A549 (cell line): ENCODE measurements around the gene LIN9. TPM values are rescaled to one million over a fixed set of nuclear protein-coding genes. Genes with fewer than 3 reads are reported as not detected.

Experiments
- ATAC-seq, 2 experiments: fragments of 200-7000 bp in 1 of 2; fragments of >200 bp in 1 of 2; cut with Nextera tagmentation in 1 of 2; cut with Tn5 transposase in 1 of 2; 3 replicates each; pipeline versions ENCODE4 v1.8.0 to v1.9.1; 2018 to 2020; ENCODE audit warnings: mild to moderate bottlenecking in 1 of 2, moderate library complexity in 1 of 2
- CTCF ChIA-PET: fragments of 300-600 bp; sonication (Branson Sonifier 250); formaldehyde crosslinking; extraction: SDS; loops from one replicate; lab custom pipeline; 2021; ENCODE audit warnings: antibody characterized with exemption, inconsistent platforms; lab: Yijun Ruan, JAX
- POLR2A ChIA-PET: fragments of 350-600 bp; formaldehyde crosslinking; extraction: SDS; loops from one replicate; lab custom pipeline; 2021; ENCODE audit warnings: antibody characterized with exemption, inconsistent platforms; lab: Yijun Ruan, JAX
- DNase-seq, 2 experiments: peaks; one replicate each; pipeline versions ENCODE4 v3.0.0 to v3.0.0-alpha.2; 2011 to 2016; ENCODE audit warnings: low read depth in 1 of 2, low spot score in 1 of 2
- FAIRE-seq: peaks from 2 replicates; lab custom pipeline; 2011; peaks lifted over from hg19 to GRCh38; lab: Jason Lieb, UNC
- H3K27ac ChIP-seq, 2 experiments: fragments of >200 bp; sonication (Bioruptor Twin); formaldehyde crosslinking; 3 replicates each; pipeline ENCODE4 v1.5.1; 2016 to 2017
- H3K4me1 ChIP-seq: fragments of >200 bp; sonication (Bioruptor Twin); formaldehyde crosslinking; 3 replicates; pipeline ENCODE4 v1.6.1; 2016
- H3K4me2 ChIP-seq: fragments of >200 bp; sonication (Bioruptor Twin); formaldehyde crosslinking; 3 replicates; pipeline ENCODE4 v1.6.1; 2016
- H3K4me3 ChIP-seq: fragments of >200 bp; sonication (Bioruptor Twin); formaldehyde crosslinking; 3 replicates; pipeline ENCODE4 v1.5.1; 2016
- H3K9me3 ChIP-seq: fragments of >200 bp; sonication (Bioruptor Twin); formaldehyde crosslinking; 3 replicates; pipeline ENCODE4 v1.6.1; 2016
- ATOH8 ChIP-seq: fragments of 250-450 bp; sonication (Bioruptor Pico); IDR thresholded peaks from 2 replicates; pipeline ENCODE4 v1.5.0; 2020; ENCODE audit warnings: low read depth, mild to moderate bottlenecking, moderate library complexity
- CBX8 ChIP-seq: fragments of 200-600 bp; sonication (generic); IDR thresholded peaks from 2 replicates; pipeline ENCODE4 v1.6.1; 2016
- CEBPB ChIP-seq, 2 experiments: fragments of >200 bp in 1 of 2; sonication (Bioruptor Twin) in 1 of 2; formaldehyde crosslinking in 1 of 2; IDR thresholded peaks; 2 replicates each; pipeline ENCODE4 v1.6.1; 2012 to 2016
- CHD2 ChIP-seq: fragments of 150-350 bp; IDR thresholded peaks from 2 replicates; pipeline ENCODE4 v1.6.1; 2014; ENCODE audit warnings: low read length; ENCODE audit not compliant: partially characterized antibody
- CHD4 ChIP-seq: fragments of 200-600 bp; sonication (generic); IDR thresholded peaks from 2 replicates; pipeline ENCODE4 v1.6.1; 2016; ENCODE audit warnings: antibody characterized with exemption, mild to moderate bottlenecking, borderline replicate concordance
- CTCF ChIP-seq: fragments of >200 bp; sonication (Bioruptor Twin); formaldehyde crosslinking; IDR thresholded peaks from 3 replicates; pipeline ENCODE4 v1.5.1; 2016
- ELK1 ChIP-seq: fragments of 150-350 bp; IDR thresholded peaks from 2 replicates; pipeline ENCODE4 v1.6.1; 2014; ENCODE audit warnings: low read depth, mild to moderate bottlenecking, low read length
- FOSB ChIP-seq: fragments of 250-450 bp; sonication (Bioruptor Pico); IDR thresholded peaks from 2 replicates; pipeline ENCODE4 v1.5.0; 2020; ENCODE audit warnings: mild to moderate bottlenecking, moderate library complexity
- GATA3 ChIP-seq: IDR thresholded peaks from 2 replicates; pipeline ENCODE4 v1.6.1; 2012; ENCODE audit warnings: borderline replicate concordance
- HDAC2 ChIP-seq: fragments of 200-600 bp; sonication (generic); IDR thresholded peaks from 2 replicates; pipeline ENCODE4 v1.6.1; 2016
- HEYL ChIP-seq: fragments of 250-450 bp; sonication (Bioruptor Pico); IDR thresholded peaks from 2 replicates; pipeline ENCODE4 v1.8.0; 2021; ENCODE audit warnings: mild to moderate bottlenecking, moderate library complexity
- HOXB5 ChIP-seq: fragments of 250-450 bp; sonication (Bioruptor Pico); IDR thresholded peaks from 2 replicates; pipeline ENCODE4 v1.5.0; 2020; ENCODE audit warnings: mild to moderate bottlenecking, moderate library complexity
- JUN ChIP-seq, 2 experiments: fragments of >200 bp; sonication (Bioruptor Twin); formaldehyde crosslinking; IDR thresholded peaks; 2 replicates in 1 of 2; 3 replicates in 1 of 2; pipeline ENCODE4 v1.6.1; 2016 to 2017
- KDM5A ChIP-seq: fragments of 200-600 bp; sonication (generic); IDR thresholded peaks from 2 replicates; pipeline ENCODE4 v1.6.1; 2016; ENCODE audit warnings: antibody characterized with exemption, mild to moderate bottlenecking
- MAZ ChIP-seq: fragments of 150-350 bp; IDR thresholded peaks from 2 replicates; pipeline ENCODE4 v1.6.1; 2014; ENCODE audit warnings: antibody characterized with exemption, low read depth, low read length, borderline replicate concordance
- NFE2L2 ChIP-seq: fragments of 150-350 bp; conservative IDR thresholded peaks from 2 replicates; pipeline ENCODE4 v1.6.1; 2014; ENCODE audit warnings: low read length
- POLR2AphosphoS2 ChIP-seq: conservative IDR thresholded peaks from 2 replicates; pipeline ENCODE4 v1.6.1; 2012; ENCODE audit warnings: low read length, improper control_type of control experiment, inconsistent platforms
- RAD21 ChIP-seq, 2 experiments: fragments of >200 bp in 1 of 2; sonication (Bioruptor Twin) in 1 of 2; formaldehyde crosslinking in 1 of 2; IDR thresholded peaks in 1 of 2; conservative IDR thresholded peaks in 1 of 2; 2 replicates in 1 of 2; 3 replicates in 1 of 2; pipeline ENCODE4 v1.6.1; 2012 to 2018; ENCODE audit warnings: inconsistent platforms in 1 of 2
- RARB ChIP-seq: fragments of 250-450 bp; sonication (Bioruptor Pico); IDR thresholded peaks from 2 replicates; pipeline ENCODE4 v1.8.0; 2021; ENCODE audit warnings: mild to moderate bottlenecking, moderate library complexity
- SMC3 ChIP-seq: fragments of >200 bp; sonication (Bioruptor Twin); formaldehyde crosslinking; IDR thresholded peaks from 3 replicates; pipeline ENCODE4 v1.6.1; 2018; ENCODE audit warnings: inconsistent platforms
- TFCP2L1 ChIP-seq: fragments of 250-450 bp; sonication (Bioruptor Pico); IDR thresholded peaks from 2 replicates; pipeline ENCODE4 v1.5.0; 2021; ENCODE audit warnings: mild to moderate bottlenecking
- TP53 ChIP-seq: fragments of 250-450 bp; sonication (Bioruptor Pico); IDR thresholded peaks from 2 replicates; pipeline ENCODE4 v1.5.0; 2021; ENCODE audit warnings: mild to moderate bottlenecking, moderate library complexity
- ZC3H11A ChIP-seq: fragments of 450-650 bp; IDR thresholded peaks from 2 replicates; pipeline ENCODE4 v1.6.1; 2014; ENCODE audit warnings: antibody characterized with exemption, mild to moderate bottlenecking
- ZFP36 ChIP-seq: fragments of 450-650 bp; IDR thresholded peaks from 2 replicates; pipeline ENCODE4 v1.6.1; 2014; ENCODE audit warnings: borderline replicate concordance; ENCODE audit not compliant: partially characterized antibody
- ZNF302 ChIP-seq: fragments of 250-450 bp; sonication (Bioruptor Pico); IDR thresholded peaks from 2 replicates; pipeline ENCODE4 v1.9.0; 2021; ENCODE audit warnings: inconsistent platforms, mild to moderate bottlenecking, moderate library complexity
- ZSCAN20 ChIP-seq: fragments of 250-450 bp; sonication (Bioruptor Pico); IDR thresholded peaks from 2 replicates; pipeline ENCODE4 v1.8.0; 2022; ENCODE audit warnings: mild to moderate bottlenecking, moderate library complexity
- WGBS: methylation state at CpG from one replicate; pipeline ENCODE4 v1.1.6; 2017; ENCODE audit errors: missing lambda C conversion rate; 5-methylcytosine and 5-hydroxymethylcytosine counted together
- polyA plus RNA-seq, 4 experiments: library from polyadenylated mRNA; depleted of rRNA in 3 of 4; stranded (reverse); fragments of >200 nt; fragmentation: RNase III in 1 of 4; extraction: RNeasy Plus Mini Kit Qiagen cat#74134 plus additional on column Dnase treatment in 1 of 4; gene quantifications; 2 replicates in 3 of 4; 3 replicates in 1 of 4; pipeline ENCODE4 v1.2.3, GENCODE V29; 2011 to 2017
- TF ChIP-seq, protein P1 (sequence below): fragments of >200 bp; sonication (Bioruptor Twin); formaldehyde crosslinking; IDR thresholded peaks from 3 replicates; pipeline ENCODE4 v1.6.1; 2016
- TF ChIP-seq, protein P2 (sequence below): fragments of 450-650 bp; IDR thresholded peaks from 2 replicates; pipeline ENCODE4 v1.6.1; 2014; ENCODE audit warnings: antibody characterized with exemption
- TF ChIP-seq, protein P3 (sequence below): IDR thresholded peaks from 2 replicates; pipeline ENCODE4 v1.6.1; 2012

Gene LIN9
- polyA plus RNA-seq, 2 of the 4 experiments (the other 2 are of a cell fraction), result 8.3 to 14.7 TPM

DNA sequence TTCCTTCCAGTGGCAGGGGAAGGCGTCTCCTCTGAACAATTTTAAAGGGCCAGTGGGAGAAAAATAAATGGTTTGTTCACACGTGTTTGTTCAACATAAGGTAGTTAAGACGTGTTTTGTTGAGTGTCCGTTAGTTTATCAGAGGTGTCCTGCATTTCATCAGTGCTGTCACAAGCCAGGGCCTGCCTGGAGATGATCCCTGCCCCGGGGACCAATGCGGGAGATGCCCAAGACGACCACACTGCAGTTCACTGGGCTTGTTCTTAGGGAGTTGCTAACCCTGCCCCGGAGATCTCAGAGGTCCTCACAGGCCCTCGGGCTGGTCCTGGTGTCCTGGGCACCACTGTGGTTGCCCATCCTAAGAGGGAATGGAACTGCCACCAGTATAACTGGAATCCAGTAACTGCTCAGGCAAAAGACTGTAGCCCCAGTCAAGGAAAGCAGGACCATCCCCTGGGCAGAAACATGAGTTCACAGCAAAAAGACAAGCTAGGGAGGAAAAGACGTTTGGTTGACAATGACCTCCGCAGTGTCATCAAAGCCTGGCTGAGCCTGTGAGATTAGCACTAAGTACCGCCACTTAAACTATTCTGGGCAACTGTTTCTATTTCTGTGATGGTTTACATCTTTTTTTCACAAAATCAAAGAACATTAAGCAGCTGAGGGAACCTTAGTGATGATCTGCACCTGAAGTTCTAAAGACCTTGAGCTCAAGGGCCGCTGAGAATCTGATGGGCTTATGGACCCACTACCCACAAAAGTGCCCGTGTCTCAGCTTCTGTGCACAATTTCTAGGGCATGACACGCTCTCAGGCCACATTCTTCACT lies 44.9 kb upstream of the LIN9 start:
- no peak for FAIRE-seq
- Histone ChIP-seq H3K4me3 (no peak overlapping the region), H3K27ac (no peak overlapping the region), H3K9me3 (no peaks in the 10 kb centered on the region), H3K4me1 (no peaks in the 10 kb centered on the region), H3K4me2 (no peak overlapping the region)
- ChIA-PET POLR2A (no interaction called here), CTCF (interaction anchor here (1.0 to 2.0 kb wide), 4 partner anchors 21 to 229 kb away, joined by 3 to 8 read pairs (median 4); partner anchors contain the start of gene PARP1)
- ATAC-seq, result 0 out of 6 replicates have a peak, but pooled peaks of 1 of the 2 experiments have one; percentile 20
- TF ChIP-seq CHD4, result no peak
- no peak for TF ChIP-seq MAZ
- no peak for TF ChIP-seq CTCF
- TF ChIP-seq TFCP2L1, result no peak
- TF ChIP-seq ZC3H11A, result no peak
- TF ChIP-seq KDM5A, result no peak
- no peak for TF ChIP-seq ZSCAN20 (CRISPR knock-in tag)
- TF ChIP-seq, protein P1, sequence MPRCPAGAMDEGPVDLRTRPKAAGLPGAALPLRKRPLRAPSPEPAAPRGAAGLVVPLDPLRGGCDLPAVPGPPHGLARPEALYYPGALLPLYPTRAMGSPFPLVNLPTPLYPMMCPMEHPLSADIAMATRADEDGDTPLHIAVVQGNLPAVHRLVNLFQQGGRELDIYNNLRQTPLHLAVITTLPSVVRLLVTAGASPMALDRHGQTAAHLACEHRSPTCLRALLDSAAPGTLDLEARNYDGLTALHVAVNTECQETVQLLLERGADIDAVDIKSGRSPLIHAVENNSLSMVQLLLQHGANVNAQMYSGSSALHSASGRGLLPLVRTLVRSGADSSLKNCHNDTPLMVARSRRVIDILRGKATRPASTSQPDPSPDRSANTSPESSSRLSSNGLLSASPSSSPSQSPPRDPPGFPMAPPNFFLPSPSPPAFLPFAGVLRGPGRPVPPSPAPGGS, result no peak
- no peak for TF ChIP-seq CBX8
- no peak for TF ChIP-seq GATA3
- no peak for TF ChIP-seq HEYL
- TF ChIP-seq CEBPB (IDR thresholded peaks at IDR 0.05), result no peak
- no peak for TF ChIP-seq ATOH8 (CRISPR knock-in tag)
- no peak for DNase-seq
- WGBS, result 81% methylated on average over 15 of the region's 15 CpGs

- WGBS, result 72% methylated on average over 3 of the region's 3 CpGs
- no peak overlapping the region for H3K4me3 ChIP-seq
- no peak overlapping the region for H3K27ac ChIP-seq
- no peaks in the 10 kb centered on the region for H3K4me1 ChIP-seq
- no peak for FAIRE-seq
- ChIA-PET POLR2A (no interaction called here), CTCF (interaction anchor here (0.7 to 1.5 kb wide), 2 partner anchors 19 to 196 kb away, joined by 3 read pairs; no protein-coding TSS in a partner anchor)
- H3K9me3 ChIP-seq, result no peaks in the 10 kb centered on the region
- DNase-seq, result no peak
- no peak overlapping the region for H3K4me2 ChIP-seq
- ATAC-seq, result 0 out of 6 replicates have a peak, but pooled peaks of 1 of the 2 experiments have one; percentile 18
- no peak for TF ChIP-seq HDAC2
- TF ChIP-seq CEBPB (IDR thresholded peaks at IDR 0.05), result no peak
- TF ChIP-seq TP53, result no peak
- TF ChIP-seq CBX8, result no peak
These were observed 42.7 kb upstream of the LIN9 start for GRCh38 chr1:226351709-226352108.

DNA sequence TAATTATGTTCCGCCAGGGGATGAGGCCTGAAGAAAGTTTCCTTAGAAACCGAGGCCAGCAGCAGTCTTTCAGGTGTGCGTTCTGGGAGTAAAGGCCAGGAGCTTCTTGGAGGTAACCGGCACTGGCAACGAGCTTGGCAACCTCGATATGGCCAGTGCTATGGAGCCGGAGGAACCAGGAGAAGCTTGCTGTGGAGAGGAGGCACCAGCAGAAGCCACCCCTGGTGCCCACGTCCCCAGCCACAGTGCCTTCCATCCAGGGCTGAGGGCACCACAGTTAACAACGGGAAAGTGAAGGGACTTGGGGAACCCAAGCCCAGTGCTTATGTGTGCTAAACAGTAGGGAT lies 41.5 kb upstream of the LIN9 start:
- no peak overlapping the region for H3K4me3 ChIP-seq
- FAIRE-seq, result no peak
- ChIA-PET CTCF (interaction anchor here (1.7 kb wide), 1 partner anchor 226 kb away, joined by 4 read pairs; no protein-coding TSS in a partner anchor), POLR2A (no interaction called here)
- H3K9me3 ChIP-seq, result no peaks in the 10 kb centered on the region
- no peak for DNase-seq
- WGBS, result 82% methylated on average over 9 of the region's 9 CpGs
- no peaks in the 10 kb centered on the region for H3K4me1 ChIP-seq
- H3K4me2 ChIP-seq, result no peak overlapping the region
- no peak overlapping the region for H3K27ac ChIP-seq
- ATAC-seq, result no peak
- no peak for TF ChIP-seq ZFP36
- TF ChIP-seq CHD2, result no peak
- TF ChIP-seq MAZ, result no peak
- TF ChIP-seq HEYL, result no peak
- no peak for TF ChIP-seq FOSB (CRISPR knock-in tag)
- no peak for TF ChIP-seq SMC3
- no peak for TF ChIP-seq HOXB5
- TF ChIP-seq RAD21 (conservative IDR thresholded peaks at IDR 0.05 in 1 of 2, IDR thresholded peaks at IDR 0.05 in 1 of 2), result no peak
- TF ChIP-seq RARB, result no peak
- no peak for TF ChIP-seq ZNF302
- TF ChIP-seq, protein P2, sequence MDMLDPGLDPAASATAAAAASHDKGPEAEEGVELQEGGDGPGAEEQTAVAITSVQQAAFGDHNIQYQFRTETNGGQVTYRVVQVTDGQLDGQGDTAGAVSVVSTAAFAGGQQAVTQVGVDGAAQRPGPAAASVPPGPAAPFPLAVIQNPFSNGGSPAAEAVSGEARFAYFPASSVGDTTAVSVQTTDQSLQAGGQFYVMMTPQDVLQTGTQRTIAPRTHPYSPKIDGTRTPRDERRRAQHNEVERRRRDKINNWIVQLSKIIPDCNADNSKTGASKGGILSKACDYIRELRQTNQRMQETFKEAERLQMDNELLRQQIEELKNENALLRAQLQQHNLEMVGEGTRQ, result no peak
- TF ChIP-seq, protein P3, sequence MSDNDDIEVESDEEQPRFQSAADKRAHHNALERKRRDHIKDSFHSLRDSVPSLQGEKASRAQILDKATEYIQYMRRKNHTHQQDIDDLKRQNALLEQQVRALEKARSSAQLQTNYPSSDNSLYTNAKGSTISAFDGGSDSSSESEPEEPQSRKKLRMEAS, result no peak
- no peak for TF ChIP-seq POLR2AphosphoS2
- no peak for TF ChIP-seq NFE2L2
- TF ChIP-seq JUN (IDR thresholded peaks at IDR 0.05), result no peak
- TF ChIP-seq ELK1, result no peak
